ENCODE measurements around the gene TKFC.

GRCh38 chr11:61307354-61307753, 25.7 kb upstream of the TKFC start:
- TF ChIP-seq PAX5 (IDR thresholded peaks at IDR 0.05; ENCODE audit: insufficient read depth, low read length, severe bottlenecking) (no peak), TAF1 (IDR thresholded peaks at IDR 0.05; ENCODE audit: low read depth, low read length) (no peak)
